Measurements from ENCODE around the gene TMEM126B. TPM values are rescaled to one million over a fixed set of nuclear protein-coding genes. Genes with fewer than 3 reads are reported as not detected.
A peak's percentile ranks its signal among the peaks of the same experiment; 100 is the strongest.
"Not testable (repeated sequence)": the region's sequence is repeated elsewhere in the genome, so short reads cannot be mapped to it uniquely, and the experiment has no call there.

TMEM126B gene
- total and polyA plus RNA-seq, 5 experiments from 2014 or later: 47.2 to 64.3 (median 51.1) TPM

- no peaks in the 10 kb centered on the region for H3K9me3 Mint-ChIP-seq
- peaks cover 9 to 20% (median 16%) of the 10 kb centered on the region in 4 donors for H3K4me1 Mint-ChIP-seq
- no peak overlapping the region for H3K27ac Mint-ChIP-seq
- no peak for ATAC-seq
- H3K27me3 Mint-ChIP-seq: no peaks in the 10 kb centered on the region
- DNase-seq: no peak
- H3K4me3 Mint-ChIP-seq: peak overlapping the region in 1 of 10 donors; percentile 20
- peaks cover 0 to 4% (median 0%) of the 10 kb centered on the region in 3 donors for H3K36me3 Mint-ChIP-seq
- POLR2A ChIA-PET: no interaction called here
Measured at GRCh38 chr11:85668157-85668556, 39.8 kb downstream of the TMEM126B start.

DNA sequence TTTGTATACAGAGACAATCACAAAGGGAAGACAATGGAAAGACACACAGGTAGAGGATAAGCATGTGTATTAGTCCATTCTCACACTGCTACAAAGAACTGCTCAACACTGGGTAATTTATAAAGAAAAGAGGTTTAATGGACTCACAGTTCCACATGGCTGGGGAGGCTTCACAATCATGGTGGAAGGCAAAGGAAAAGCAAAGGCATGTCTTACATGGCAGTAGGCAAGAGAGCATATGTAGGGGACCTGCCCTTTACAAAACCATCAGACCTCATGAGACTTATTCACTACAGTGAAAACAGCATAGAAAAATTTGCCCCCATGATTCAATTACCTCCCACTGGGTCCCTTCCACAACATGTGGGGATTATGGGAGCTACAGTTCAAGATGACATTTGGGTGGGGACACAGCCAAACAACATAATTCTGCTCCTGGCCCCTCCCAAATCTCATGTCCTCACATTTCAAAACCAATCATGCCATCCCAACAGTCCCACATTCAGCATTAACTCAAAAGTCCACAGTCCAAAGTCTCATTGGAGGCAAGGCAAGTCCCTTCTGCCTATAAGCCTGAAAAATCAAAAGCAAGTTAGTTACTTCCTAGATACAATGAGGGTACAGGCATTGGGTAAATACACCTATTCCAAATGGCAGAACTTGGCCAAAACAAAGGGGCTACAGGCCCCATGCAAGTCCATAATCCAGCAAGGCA is 42.7 kb downstream of the TMEM126B start:
- H3K4me3 Mint-ChIP-seq, DNase-seq, H3K27ac Mint-ChIP-seq, ATAC-seq, POLR2A ChIA-PET, H3K4me1 Mint-ChIP-seq, H3K9me3 Mint-ChIP-seq, H3K36me3 Mint-ChIP-seq, H3K27me3 Mint-ChIP-seq: not testable (repeated sequence)

GRCh38 chr11:85672105-85672902 is 43.9 kb downstream of the TMEM126B start:
- Mint-ChIP-seq H3K36me3 (peaks cover 0 to 8% (median 0%) of the 10 kb centered on the region in 3 donors), H3K9me3 (peaks cover 0 to 6% (median 0%) of the 10 kb centered on the region in 9 donors), H3K4me3 (no peak overlapping the region), H3K4me1 (no peaks in the 10 kb centered on the region), H3K27ac (no peak overlapping the region), H3K27me3 (no peaks in the 10 kb centered on the region)
- ATAC-seq: no peak
- no peak for DNase-seq
- POLR2A ChIA-PET: no interaction called here

DNA sequence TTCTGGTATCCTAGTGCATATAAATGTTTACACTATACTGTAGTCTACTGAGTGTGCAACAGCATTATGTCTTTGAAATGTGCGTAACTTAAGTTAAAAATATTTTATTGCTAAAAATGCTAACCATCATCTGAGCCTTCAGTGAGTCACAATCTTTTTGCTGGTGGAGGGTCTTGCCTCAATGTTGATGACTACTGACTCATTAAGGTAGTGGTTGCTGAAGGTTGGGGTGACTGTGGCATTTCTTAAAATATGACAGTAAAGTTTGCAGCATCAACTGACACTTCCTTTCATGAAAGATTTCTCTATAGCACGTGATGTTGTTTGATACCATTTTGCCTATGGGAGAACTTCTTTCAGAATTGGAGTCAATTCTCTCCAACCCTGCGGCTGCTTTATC is 45.0 kb downstream of the TMEM126B start:
- no peak for DNase-seq
- ATAC-seq: no peak
- POLR2A ChIA-PET: no interaction called here
- Mint-ChIP-seq H3K9me3 (peaks cover 0 to 6% (median 0%) of the 10 kb centered on the region in 9 donors), H3K36me3 (peaks cover 0 to 8% (median 0%) of the 10 kb centered on the region in 3 donors), H3K4me3 (no peak overlapping the region), H3K4me1 (no peaks in the 10 kb centered on the region), H3K27ac (no peak overlapping the region), H3K27me3 (no peaks in the 10 kb centered on the region)

- no peak overlapping the region for H3K4me3 Mint-ChIP-seq
- ATAC-seq (no peak), DNase-seq (no peak)
- peaks cover 0 to 3% (median 0%) of the 10 kb centered on the region in 3 donors for H3K36me3 Mint-ChIP-seq
- POLR2A ChIA-PET: interaction anchor here (2.5 kb wide), 1 partner anchor 15 kb away, joined by 17 read pairs; the partner anchor contains the start of gene CREBZF
- no peaks in the 10 kb centered on the region for H3K9me3 Mint-ChIP-seq
- H3K27ac Mint-ChIP-seq: no peak overlapping the region
- H3K27me3 Mint-ChIP-seq: peaks cover 0 to 3% (median 2%) of the 10 kb centered on the region in 5 donors
- H3K4me1 Mint-ChIP-seq: peaks cover 7 to 22% (median 11%) of the 10 kb centered on the region in 4 donors
Measured at GRCh38 chr11:85679576-85679975, 51.2 kb downstream of the TMEM126B start.

DNA sequence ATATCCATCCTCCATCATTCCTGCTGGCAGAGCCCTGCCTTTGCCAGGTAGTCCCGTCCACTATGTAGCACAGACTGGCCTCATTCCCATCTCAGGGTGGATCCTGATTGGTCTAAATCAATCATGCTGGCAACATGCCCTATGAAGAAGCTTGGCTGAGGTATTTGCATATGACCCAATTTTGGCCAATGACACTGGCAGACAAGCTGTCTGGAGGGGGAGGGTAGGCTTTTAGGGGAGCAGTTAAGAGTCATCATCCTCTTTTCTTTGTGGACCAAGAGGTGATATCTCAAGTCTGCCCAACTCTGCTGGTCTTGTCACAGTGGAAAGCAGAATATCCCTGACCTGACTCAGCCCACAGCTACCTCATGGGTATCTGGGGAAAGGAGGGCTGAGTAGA is 52.5 kb downstream of the TMEM126B start:
- peaks cover 0 to 3% (median 2%) of the 10 kb centered on the region in 5 donors for H3K27me3 Mint-ChIP-seq
- H3K27ac Mint-ChIP-seq: no peak overlapping the region
- no peaks in the 10 kb centered on the region for H3K9me3 Mint-ChIP-seq
- POLR2A ChIA-PET: interaction anchor here (2.5 kb wide), 1 partner anchor 16 kb away, joined by 17 read pairs; the partner anchor contains the start of gene CREBZF
- H3K4me1 Mint-ChIP-seq: peaks cover 8 to 22% (median 14%) of the 10 kb centered on the region in 4 donors
- DNase-seq (no peak), ATAC-seq (no peak)
- no peaks in the 10 kb centered on the region for H3K36me3 Mint-ChIP-seq
- no peak overlapping the region for H3K4me3 Mint-ChIP-seq

DNA sequence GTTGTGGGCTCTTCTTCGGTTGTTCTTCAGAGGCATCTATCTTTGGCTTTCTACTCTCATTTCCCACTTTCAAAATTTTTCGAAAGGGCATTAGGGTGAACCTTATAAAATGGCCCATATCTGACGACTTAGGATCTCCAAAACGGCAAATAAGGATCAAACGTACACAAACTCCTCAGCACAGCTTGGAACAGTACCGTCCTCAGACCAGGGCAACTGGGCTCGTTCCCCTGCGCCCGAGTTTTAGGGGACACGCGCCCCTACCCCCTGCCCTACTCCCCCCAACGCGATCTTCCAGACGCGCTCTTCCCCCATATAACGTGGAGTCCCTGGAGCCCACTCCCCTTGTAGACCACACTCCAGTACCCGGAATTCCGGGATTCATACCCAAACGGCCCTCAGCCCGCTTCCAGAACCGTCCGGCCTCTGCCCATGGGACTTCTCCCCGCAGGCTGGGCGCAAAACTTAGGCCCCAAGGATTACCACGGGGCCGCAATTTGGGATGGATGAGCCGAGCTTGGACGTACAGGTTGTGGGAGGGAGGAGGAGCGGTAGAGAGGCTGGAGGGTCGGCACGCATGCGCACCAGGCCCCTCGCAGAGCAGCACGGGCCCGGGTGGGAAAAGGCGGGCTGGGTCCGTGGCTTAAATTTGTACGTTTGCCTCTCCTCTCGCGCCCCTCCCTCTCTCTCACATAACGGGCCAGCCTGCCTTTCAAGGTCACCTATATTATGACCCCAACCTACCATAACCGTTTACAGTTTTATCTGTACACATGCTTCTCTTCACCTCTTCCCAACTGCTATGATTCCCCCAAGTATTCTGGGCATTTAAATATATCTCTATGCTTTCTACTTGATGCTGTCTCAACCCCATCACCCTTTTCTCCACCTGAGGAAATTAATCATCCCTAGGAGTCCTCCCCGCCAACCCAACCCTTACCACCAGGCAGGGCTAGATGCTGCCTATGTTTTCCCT is 54.2 kb downstream of the TMEM126B start:
- Mint-ChIP-seq H3K27ac (peak overlapping the region; percentile 56 to 95 (median 86)), H3K36me3 (no peaks in the 10 kb centered on the region), H3K27me3 (peaks cover 0 to 3% (median 2%) of the 10 kb centered on the region in 5 donors), H3K4me1 (peaks cover 8 to 22% (median 14%) of the 10 kb centered on the region in 4 donors), H3K4me3 (peak overlapping the region; percentile 75 to 95 (median 87)), H3K9me3 (no peaks in the 10 kb centered on the region)
- POLR2A ChIA-PET: interaction anchor here (0.6 to 1.8 kb wide), 4 partner anchors 13 to 76 kb away, joined by 3 to 4 read pairs (median 3); no protein-coding TSS in a partner anchor
- DNase-seq (peak; percentile 36 to 80 (median 58)), ATAC-seq (peak; percentile 84 to 96)

DNA sequence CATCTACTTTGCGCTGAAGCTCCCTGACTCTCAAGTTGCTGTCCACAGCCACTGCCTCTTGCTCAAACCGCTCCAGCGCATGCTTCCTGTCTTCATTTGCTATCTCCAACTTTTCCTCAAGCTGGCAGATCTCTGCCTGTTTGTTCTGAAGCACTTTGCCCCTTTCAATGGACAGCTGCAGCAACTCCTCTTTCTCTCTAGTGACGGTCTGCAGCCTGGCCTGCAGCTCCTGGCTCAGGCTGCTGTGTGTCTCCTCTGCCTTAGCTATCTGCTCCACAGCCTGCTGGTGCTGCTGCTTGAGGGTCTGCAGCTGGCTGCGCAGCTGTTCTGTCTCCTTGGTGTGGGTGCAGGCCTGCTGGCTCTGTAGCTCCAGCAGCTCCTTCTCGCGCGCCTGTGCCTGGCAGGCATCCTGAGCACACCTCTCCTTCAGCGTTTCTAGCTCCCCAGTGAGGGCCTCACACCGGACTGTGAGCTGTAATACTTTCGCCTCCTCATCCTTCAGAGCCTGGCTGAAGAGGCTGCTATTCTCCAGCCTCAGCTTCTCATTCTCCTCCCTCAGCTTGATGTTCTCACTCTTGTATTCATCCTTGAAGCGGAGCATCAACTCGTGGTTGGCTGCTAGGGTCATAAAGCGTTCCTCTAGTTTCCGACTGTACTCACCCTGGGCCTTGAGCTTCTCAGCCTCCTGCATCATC is 56.9 kb downstream of the TMEM126B start:
- ATAC-seq: no peak
- peaks cover 0 to 2% (median 0%) of the 10 kb centered on the region in 3 donors for H3K36me3 Mint-ChIP-seq
- POLR2A ChIA-PET: interaction anchor here (0.6 kb wide), 2 partner anchors 74 to 335 kb away, joined by 4 to 5 read pairs; no protein-coding TSS in a partner anchor
- H3K27ac Mint-ChIP-seq: peak overlapping the region in 4 of 10 donors; percentile 6 to 83 (median 48)
- peaks cover 0 to 3% (median 2%) of the 10 kb centered on the region in 5 donors for H3K27me3 Mint-ChIP-seq
- peaks cover 8 to 22% (median 14%) of the 10 kb centered on the region in 4 donors for H3K4me1 Mint-ChIP-seq
- no peak for DNase-seq
- H3K9me3 Mint-ChIP-seq: no peaks in the 10 kb centered on the region
- H3K4me3 Mint-ChIP-seq: peak overlapping the region in 3 of 10 donors; percentile 5 to 24 (median 12)

DNA sequence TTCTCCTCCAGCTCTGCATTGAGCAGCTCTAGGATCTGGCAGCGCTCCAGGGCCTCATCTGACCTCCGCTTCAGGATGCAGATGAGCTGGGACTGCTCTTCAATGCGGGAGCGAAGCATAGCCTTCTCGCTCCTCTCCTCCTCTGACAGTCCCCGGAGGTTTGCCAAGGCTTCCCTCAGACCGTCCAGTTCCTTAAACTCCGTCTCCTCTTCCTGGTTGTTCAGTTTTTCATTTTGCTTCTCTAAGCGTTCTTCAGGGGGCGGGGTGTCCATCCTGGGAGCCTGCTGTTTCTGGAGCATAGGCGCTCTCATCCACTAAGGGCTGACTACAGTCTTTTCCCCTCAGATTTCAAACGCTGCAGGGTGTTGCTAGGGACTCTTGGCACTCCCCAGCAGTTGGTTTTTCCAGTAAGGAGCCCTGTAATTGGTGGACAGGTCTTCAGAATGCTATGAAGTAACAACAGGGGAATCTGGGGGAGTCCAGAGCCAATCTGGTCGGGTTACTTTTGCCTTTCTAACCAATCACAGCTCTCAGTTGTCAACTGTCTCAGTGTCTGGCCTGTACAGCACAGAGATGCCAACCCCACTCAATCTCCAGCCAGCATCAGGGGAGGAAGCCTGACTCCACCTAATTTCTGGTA is 57.5 kb downstream of the TMEM126B start, which contains the start of gene CCDC89:
TSS of gene CCDC89 (minus strand) at position 376 of the 640 bp plus-strand sequence. CDS start at position 311, 65 bp downstream.
- Mint-ChIP-seq H3K9me3 (no peaks in the 10 kb centered on the region), H3K4me3 (peak within 1 kb of the TSS in 3 of 10 donors; percentile 5 to 24 (median 12)), H3K27ac (peak within 1 kb of the TSS in 4 of 10 donors; percentile 57 to 83 (median 66)), H3K27me3 (peaks cover 0 to 3% (median 2%) of the 10 kb centered on the region in 5 donors), H3K4me1 (peaks cover 8 to 22% (median 14%) of the 10 kb centered on the region in 4 donors), H3K36me3 (peaks cover 0 to 5% (median 2%) of the 10 kb centered on the region in 3 donors)
- POLR2A ChIA-PET: no interaction called here
- DNase-seq (no peak), ATAC-seq (no peak)

All from naive thymus-derived CD8-positive, alpha-beta T cell (primary cell).